ENCODE results near the gene TALDO1. TPM values are rescaled to one million over a fixed set of nuclear protein-coding genes. Genes with fewer than 3 reads are reported as not detected.

TALDO1 gene
- total RNA-seq, 1 experiment from 2014 or later: 383 TPM

DNA sequence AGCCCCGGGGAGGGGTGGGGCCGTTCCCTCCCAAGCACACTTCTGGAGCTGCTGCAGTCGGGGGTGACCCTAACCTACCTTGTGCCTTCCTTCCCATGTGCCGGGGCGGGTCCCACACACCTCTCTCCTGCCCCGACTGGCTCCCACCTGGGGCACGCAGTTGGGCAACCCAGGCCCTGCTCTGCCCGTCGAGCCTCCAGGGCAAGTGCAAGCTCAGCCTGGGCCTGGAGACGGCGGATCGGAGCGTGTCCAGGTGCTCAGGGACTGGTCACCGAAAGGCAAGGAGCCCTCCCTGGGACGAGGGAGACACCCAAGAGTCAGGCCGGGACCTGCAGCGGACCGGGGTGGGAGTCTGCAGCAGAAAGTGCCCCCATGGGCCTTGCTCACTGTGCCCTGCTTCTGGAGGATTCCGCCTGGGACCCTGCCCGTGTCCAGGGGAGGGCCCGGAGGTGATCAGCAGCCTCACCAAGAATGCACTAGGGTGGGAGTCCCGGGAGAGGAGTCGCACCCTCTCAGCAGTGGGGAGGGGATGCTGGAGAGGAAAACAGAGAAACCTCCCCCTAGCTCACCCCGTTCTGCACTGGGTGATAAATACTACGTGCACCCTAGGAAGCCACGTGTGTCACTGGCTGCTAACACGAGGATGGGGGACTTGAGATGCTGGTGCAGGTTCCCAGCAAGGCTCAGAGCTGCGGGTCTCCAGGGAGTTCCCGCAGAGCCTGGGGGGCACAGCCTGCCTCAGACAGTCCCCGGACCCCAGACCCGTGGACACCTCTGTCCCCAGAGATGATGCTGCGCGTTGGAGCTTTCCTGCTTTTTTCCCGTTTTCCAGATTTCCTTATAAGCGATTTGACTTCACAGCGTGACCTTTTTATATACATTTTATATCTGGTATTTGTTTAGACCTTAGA, 35.3 kb downstream of the TALDO1 start:
- DNase-seq (ENCODE audit: extremely low read depth, low read depth): no peak

DNA sequence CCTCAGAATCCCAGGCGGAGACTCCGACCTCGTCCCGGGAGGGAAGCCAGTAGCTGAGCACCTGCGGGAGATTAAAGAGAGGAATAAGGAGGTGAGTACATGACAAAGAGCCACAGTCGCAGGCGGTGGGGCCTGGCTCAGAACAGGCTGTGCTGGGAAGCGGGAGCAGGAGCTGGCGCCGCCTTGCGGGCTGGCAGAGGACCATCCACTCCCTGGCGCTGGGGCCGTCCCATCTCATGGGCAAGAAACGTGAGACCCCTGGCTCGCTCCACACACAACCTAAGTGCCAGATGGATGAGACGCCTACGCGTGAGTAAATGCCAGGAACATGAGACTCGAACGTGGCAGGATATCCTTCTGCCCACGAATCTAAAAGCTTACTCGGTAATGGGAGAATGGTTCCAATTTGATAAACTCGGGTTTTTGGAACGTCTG, 36.3 kb downstream of the TALDO1 start:
- DNase-seq (ENCODE audit: extremely low read depth, low read depth): no peak

DNA sequence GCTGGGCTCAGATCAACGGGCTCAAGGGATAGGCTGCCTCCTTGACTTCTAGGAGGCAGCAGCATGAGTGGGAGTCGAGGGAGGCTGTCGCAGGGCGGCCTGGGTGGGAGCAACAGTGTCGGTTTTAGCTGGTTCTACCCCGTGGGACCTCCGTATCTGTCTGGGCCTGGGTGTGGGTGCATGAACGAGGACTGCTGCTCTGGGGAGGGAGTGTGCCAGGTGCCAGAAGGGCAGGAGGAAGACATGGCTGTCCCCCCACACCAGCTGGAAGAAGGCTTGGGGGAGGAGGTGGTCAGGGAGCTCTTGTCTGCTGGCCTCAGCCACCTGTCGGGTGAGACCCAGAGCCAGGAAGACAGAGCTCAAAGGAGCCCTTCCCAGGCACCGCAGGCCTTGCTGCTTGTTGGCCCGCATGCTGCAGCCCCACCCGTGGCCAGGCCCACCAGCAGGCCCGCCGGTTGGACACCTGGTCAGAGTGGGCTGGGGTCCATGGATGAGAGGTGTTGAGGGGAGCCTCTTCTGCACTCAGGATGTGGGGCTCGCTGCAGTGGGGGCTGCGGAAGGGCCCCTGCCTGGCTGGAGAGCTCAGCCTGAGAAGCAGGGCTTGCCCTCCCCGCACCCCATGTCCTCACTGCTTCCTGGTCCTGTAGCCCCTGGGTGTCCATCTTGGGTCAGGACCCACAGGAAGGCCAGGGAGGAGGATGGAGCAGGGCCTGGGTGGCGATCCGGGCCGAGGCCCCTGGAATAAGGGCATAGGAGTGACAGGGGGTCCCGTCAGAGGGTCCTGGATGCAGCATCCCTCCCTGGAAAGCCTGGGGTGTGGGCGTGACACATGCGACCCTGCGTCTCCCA, 39.2 kb downstream of the TALDO1 start:
- DNase-seq (ENCODE audit: extremely low read depth, low read depth): no peak

DNA sequence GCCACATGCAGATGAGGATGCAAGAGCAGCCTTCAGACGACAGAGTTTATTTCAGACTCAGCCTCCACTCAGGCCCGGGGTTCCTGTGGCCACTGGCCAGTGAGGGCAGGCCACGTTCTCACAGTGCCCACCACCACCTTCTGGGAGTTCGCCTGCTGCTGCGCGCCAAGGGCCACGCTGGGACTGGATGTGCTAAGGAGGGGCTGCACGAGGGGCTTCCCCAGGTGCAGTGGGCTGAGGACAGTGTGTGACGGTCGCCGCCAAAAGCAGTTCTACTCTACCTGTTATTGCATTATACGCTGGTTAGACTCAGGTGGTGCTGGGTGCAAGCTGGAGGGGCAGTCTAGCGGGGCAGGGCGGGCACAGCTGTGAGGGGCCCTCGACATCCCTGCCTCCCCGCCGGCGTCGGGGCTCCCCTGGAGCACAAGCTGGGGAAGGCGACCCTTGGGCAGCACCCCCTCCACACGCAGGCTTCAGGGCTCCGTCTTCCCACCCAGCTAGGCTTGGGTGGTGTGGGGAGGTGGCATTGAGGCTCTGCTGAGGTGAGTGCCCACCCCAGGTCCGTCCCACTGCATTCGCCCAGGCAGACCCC, 39.9 kb downstream of the TALDO1 start:
- DNase-seq (ENCODE audit: extremely low read depth, low read depth): no peak

DNA sequence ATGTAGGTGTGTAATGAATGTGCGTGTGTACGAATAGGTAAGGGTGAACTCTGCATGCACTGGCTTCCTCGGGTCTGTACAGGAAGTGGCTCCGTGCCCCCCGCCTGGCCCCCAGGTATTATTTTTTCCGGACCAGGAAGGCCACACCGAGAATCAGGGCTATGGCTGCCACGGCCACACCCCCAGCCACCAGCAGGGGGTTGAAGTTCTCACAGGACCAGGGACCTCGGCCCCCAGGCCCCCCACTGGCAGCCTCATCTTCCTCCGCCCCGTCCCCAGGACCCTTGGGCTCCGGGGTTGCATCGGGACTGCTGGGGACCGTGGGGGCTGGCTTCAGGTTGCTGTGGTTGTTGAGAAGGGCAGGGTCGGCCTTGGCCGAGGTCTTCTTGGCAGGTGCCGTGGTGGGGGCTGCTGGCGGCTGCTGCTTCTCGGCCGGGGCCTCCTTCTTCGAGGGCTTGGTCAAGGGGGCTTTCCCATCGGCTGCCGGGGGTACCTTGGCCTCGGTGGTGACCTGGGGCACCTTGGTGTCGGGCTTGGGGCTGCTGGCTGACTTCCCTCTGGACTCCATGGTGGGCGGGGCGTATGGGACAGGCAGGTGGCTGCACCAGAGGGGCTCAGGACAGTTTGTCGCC, 40.9 kb downstream of the TALDO1 start:
- no peak for DNase-seq (ENCODE audit: extremely low read depth, low read depth)

DNA sequence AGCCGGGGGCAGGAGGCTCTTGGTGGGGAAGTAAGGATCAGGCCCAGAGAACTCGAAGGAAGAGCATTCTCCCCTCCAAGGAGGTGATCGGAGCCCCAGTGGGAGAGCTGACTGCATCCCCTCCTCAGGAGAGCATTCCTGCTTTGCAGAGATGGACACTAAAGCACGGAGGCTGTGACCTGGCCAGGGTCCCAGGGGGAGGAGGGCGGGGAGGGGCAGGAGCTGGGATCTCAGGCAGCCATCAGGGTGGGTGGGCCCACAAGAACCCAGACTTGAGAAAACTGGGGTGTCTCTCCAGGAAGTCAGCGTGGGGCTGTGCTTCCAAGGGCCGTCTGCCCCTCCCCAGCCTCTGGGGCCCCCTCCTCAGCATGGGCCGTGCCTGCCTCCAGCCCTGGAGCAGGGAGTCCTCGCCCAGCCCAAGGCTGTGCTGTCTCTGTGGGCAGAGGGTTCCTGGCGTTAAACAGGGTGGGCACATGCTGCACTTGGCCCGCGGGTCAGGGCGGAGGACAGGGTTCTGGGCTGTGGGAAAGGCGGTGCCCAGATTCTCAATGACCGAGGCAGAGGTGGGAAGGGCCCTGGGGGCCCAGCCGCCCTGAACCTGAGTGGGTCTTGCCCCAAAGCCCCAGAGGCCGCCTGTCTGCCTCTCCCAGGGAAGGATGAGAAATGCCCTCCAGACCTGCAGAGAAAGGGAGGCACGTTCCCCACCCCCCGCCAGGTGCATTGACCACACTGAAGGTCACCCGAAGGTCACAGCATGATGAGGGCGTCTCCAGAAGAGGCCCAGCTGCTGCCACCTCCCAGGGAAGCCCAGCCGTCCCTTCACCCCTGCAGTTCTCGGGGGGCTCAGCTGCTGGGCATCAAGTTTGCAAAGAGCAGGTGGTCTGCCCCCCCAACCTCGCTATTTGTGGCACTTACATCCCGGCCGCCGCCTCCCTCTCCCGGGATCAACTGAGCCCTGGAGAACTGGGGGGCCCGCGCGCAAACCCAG, 42.0 kb downstream of the TALDO1 start:
- no peak for DNase-seq (ENCODE audit: extremely low read depth, low read depth)

DNA sequence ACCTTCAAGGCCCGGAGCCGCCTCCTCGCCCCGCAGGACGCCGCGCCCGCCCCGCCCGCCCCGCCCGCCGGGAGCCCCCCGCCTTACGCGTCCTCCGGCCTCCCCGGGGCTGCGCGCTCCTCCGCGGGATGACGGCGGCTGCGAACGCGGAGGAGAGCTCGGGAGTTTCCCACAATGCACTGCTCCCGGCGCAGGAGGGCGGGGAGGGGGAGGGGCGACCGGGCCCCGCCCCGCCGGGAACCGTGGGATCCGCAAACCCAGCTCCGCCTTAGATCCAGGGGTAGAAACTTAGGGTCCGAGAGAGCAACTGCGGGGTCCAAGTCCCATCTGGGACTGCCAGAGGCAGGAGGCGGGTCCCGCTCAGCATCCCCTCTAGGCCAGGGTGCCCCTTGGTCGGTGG, 42.7 kb downstream of the TALDO1 start, which contains the start of gene CEND1:
Gene CEND1 (minus strand): TSS at position 148 of the 400 bp plus-strand sequence. CDS start 1,514 bp downstream, outside the sequence.
- no peak for DNase-seq (ENCODE audit: extremely low read depth, low read depth)

DNA sequence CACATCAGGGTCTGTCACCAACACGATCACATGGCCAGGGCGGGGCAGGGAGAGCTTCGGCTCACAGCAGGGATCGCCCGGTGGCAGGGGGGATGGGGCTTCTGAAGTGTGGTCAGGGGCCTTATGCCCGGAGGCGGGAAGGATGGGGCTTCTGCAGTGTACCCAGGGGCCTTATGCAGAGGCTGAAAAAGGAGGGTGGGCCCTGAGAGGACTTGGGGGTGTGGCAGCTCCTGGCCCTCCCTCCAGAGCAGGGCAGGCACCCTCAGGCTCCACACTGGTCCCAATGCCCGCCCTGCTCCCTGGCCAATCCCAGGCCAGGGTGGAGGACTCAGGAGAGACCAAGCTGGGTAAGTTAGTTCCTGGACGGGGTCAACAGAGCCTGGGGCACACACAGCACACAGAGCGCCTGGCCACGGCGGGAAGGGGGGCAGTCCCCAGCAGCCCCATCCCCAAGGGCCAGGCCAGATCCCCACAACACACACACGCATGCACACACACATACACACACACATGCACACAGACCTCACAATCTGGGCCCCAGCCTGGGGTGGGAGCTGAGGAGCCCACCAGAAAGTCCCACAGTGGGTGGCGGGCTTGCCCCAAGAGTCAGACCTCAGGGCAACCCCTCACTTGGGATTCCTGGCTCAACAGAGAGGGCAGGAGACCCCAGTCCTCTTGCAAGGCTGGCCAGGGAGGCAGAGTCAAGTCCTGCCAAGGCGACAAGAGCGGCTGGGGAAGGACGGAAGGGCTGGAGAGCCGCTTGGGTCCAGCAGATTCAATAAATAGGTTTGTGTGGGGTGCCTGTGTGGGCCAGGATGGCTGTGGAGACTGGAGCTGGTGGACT, 43.7 kb downstream of the TALDO1 start:
- DNase-seq (ENCODE audit: extremely low read depth, low read depth): no peak

DNA sequence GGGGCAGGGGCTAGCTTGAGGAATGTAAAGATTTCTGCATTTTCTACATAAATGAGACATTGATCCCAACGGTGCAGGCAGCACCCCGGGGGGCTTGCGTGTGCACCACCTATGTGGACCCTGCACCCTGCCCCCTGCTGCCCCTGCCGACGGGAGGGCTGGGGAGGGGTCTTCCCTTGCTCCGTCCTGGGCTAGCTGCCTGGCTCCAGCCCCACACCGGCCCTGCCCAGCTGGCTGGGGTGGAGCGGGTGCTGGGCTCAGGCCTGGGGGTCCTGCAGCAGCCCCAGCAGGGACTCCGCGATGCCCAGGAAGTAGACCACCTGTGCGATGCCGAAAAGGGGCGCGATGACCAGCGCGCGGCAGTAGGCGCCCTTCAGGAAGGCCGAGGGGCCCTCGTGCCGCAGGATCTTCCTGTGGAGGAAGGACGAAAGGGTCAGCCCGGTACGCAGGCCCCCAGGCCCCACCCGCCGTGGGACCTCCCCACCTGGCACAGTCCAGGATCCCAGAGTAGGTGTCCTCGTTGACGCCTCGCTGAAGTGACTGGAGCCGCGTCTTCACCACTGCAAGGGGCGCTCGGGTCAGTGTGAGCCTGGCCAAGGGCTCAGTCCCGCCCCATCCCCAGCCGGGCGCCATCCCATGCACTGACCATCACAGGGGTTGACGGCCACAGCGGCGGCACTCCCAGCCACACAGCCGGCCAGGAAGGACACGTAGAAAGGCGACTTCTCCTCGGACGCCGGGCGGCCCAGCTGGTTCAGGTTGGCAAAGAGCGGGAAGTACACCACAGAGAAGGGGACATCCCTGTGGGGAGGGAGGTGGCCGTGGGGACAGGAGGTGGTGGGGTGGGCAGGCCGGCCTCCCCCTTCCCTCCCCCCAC, 44.6 kb downstream of the TALDO1 start:
- no peak for DNase-seq (ENCODE audit: extremely low read depth, low read depth)

DNA sequence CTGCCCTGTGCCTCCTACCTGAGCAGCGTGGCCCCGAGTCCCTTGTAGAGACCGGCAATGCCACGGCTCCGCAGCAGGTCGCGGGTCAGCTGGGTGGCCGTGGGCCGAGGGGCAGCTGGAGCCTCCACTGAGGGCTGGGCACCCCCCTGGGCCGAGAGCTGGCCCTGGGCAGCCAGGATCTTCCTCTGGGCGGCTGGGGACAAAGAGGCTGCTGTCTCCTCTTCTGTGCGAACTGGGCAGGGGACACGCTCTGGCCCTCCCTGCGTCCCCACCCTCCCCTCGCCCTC, 45.2 kb downstream of the TALDO1 start:
- DNase-seq (ENCODE audit: extremely low read depth, low read depth): no peak

DNA sequence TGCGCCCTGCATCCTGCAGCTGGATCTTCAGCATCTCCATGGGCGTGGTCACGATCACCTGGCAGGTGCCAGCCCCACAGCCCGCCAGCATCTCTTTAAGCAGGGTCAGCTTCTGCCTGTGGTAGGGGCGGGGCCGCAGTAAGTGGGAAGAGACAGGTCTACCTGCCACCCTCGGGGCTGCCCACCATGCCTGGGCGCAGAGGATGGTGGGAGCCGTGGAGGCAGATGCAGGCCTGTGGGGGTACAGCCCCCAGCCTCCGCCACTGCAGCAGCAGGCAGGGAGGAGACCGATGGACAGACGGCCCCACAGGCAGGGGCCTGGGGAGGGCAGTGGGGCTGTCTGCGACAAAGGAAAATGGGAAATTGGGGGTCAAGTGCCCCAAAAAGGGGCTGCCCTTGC, 45.6 kb downstream of the TALDO1 start:
- no peak for DNase-seq (ENCODE audit: extremely low read depth, low read depth)

DNA sequence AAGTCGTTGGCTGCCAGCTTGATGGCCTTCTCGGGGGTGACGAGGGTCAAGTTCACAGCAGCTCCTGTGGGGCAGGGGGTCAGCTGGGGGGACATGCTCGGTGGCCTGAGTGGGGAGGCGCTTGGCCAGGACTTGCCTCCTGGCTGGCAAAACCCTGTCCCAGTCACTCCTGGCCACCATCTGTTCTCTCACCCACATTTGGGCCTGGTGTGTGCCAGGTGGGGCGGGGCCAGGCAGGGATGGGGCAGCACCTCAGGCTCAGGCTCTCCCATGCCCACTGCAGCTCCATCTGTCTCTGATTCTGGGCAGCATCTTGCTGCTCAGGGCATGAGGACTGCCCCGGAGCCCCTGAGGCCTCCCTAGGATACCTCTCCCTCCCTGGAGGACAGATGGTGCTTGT, 46.3 kb downstream of the TALDO1 start:
- no peak for DNase-seq (ENCODE audit: extremely low read depth, low read depth)

DNA sequence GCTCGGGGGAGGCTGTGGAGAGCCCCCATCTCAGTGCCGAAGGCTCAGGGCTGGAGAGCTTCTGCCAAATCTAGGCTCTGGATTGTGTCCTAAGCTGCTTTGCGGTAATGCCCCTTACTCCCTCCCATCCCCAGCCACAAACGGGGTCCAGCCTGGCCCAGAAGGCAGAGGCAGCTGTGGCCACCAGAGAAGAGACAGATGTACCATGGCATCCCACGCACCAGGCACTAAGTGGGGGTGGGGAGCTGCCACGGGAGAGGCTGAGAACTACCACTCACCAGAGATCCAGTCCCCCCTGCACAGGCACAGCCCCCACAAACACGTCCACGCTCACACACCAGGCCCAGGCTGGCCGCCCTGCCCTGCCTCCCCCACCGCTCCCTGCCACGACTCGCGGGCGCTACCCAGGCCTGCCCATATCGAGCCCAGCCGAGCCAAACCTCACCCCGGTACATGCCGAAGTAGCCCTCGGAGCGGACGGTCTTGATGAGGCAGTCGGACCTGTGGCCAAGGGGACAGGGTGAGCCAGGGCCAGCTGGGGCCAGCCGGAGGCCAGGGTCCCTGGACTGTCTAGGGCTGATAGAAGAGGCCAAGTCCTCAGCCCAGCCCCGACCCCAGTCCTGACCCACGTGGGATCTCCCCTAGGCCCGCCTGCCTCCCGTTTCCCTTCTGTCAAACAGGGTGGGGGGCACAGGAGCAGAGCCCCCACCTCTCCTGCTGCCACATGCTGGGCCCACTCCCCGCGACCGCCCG, 46.9 kb downstream of the TALDO1 start:
- no peak for DNase-seq (ENCODE audit: extremely low read depth, low read depth)

DNA sequence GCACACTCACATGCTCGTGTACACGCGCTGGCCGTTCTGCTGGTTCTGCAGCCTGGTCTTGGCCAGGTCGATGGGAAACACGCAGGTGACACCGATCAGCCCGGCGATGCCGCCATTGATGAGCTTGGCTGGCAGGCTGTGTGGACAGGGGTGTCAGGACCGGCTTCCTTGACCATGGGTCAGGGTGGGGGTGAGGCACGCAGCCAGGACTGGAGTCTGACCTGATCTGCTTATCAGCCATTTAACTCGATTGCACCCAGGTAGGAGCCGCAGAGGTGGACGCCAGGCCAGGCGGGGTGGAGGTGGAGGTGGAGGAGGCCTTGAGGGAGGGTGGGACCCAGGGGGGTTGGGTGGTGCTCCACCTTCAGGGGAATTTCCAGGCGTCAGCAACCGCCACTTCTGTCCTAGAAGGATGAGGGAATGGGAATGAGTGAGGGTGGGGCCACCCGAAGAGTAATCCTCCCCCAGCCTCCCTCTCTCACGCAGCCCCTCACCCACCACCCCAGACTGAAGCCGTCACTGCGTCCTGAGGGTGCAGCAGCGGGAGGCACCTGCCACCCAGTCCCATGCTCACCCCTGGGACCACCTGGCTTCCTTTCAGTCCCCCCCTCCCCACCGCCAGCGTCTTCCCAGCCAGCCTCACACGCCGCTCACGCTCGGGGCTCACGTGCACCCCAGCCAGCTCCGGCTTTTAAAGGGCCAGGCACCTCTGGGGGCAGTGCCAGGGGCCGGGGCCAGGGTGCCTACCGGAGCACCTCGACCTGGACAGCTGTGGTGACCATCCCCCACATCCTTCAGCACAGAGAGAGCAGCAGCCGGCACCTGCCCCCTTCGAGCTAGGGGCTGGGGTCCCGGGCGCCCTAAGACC, 47.7 kb downstream of the TALDO1 start:
- no peak for DNase-seq (ENCODE audit: extremely low read depth, low read depth)

DNA sequence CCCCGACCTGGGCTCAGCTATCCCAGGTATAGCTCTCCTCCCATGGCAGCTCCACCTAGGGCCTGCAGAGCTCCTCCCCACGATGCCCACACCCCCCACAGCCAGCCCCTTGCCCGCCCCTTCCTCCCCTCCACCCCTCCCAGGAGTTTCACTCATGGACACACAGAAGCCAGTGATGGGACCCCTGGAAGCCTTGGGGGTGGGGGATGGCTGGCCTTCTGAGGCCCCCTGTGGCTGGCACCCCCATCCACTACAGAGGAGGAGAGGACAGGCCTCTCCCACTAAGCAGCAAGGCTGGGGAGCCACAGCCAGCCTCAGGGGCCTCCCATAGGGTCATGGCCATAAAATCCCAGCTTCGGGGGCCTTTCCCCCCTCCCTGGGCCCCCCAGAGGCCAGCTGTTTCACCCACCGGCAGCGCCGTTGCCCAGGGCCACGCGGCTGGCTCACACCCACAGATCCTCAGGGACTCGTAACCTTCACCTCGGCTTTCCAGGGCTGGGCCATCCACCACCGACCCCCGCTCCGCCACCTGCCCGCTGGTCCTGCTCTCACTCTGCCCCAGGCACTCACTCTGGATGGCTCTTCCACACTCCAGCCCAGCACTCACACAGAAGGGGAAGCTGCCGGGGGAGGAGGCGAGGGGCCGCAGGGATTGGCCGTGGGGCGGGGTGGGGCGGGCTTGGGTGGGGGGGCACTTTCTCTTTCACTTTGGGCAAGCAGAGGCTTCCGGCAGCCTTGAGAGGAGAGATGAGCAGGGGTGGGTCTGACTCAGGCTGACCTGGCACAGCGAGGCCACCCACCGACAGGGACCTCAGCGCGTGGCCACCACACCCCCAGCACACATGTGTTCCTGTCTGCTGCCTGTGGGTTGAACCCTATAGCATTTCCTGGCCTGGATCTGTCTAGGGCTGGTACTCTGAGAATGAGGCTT, 48.6 kb downstream of the TALDO1 start:
- DNase-seq (ENCODE audit: extremely low read depth, low read depth): no peak

All from NCI-H460 (cell line).